ENCODE results near the gene RGS5. TPM values are rescaled to one million over a fixed set of nuclear protein-coding genes. Genes with fewer than 3 reads are reported as not detected.

The RGS5 gene
- polyA plus RNA-seq, 1 of the 3 experiments (the other 2 are of a cell fraction), result 260 TPM

DNA sequence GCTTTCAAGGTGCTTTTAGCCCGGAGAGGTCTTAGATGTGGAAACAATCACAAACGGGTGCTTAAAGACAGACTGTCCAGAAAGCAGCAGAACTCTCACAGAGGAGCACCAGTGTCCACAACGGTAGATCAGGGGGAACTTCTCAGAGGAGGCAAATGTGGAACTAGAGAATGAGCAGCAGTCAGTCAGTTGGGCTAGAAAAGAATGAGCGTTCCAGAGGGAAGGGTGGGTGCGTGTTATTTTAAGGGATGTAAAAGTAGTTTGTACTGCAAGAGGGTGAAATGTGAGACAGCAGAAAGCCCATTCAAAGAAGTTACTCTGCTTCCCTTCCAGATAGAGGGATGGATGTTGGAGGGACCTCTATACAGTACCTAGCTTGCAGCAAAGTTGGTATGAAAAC lies 30.9 kb downstream of the RGS5 start:
- Histone ChIP-seq H3K4me2 (peak overlapping the region; percentile 53), H3K4me1 (ENCODE audit: control insufficient read depth in 1 of 2, insufficient read depth in 2 of 2, low read depth in 1 of 2, low read length in 1 of 2) (peaks cover 62 to 79% of the 10 kb centered on the region in 2 experiments)

More for the DNA sequence above, 30.9 kb downstream of the RGS5 start:
- Histone ChIP-seq H3K9me3 (no peaks in the 10 kb centered on the region), H3K27me3 (ENCODE audit: insufficient read depth) (no peaks in the 10 kb centered on the region), H3F3A (replicated peaks; ENCODE audit: insufficient read depth) (peaks cover 51% of the 10 kb centered on the region), H3K9me2 (no peaks in the 10 kb centered on the region), H3K9ac (peak overlapping the region; percentile 70), H2AFZ (ENCODE audit: low read depth) (0 out of 2 replicates have a peak overlapping the region, but pooled peaks have one; percentile 1), H3K79me2 (ENCODE audit: insufficient read depth) (peaks cover 44% of the 10 kb centered on the region), H4K20me1 (ENCODE audit: insufficient read depth) (no peaks in the 10 kb centered on the region), H3K4me3 (ENCODE audit: low read depth in 2 of 2, low read length in 1 of 2) (peak overlapping the region in 1 of 2 experiments; percentile 6; a peak in 1 of 4 replicates), H3K27ac (ENCODE audit: low read depth in 2 of 2, low read length in 1 of 2) (peak overlapping the region; percentile 95 to 99), H3K36me3 (replicated peaks in 1 of 2; ENCODE audit: control insufficient read depth in 1 of 2, insufficient read depth in 2 of 2, low read length in 1 of 2) (peaks cover 0 to 24% of the 10 kb centered on the region in 2 experiments)
- CTCF ChIA-PET, result no interaction called here
- TF ChIP-seq RXRA (IDR thresholded peaks at IDR 0.05; ENCODE audit: borderline replicate concordance, low read depth) (no peak), FOSL2 (IDR thresholded peaks at IDR 0.05; ENCODE audit: borderline replicate concordance, low read depth) (no peak), TEAD4 (IDR thresholded peaks at IDR 0.05; ENCODE audit: borderline replicate concordance, insufficient read depth) (no peak), ZBTB33 (IDR thresholded peaks at IDR 0.05; ENCODE audit: borderline replicate concordance, low read depth) (no peak), RAD21 (IDR thresholded peaks at IDR 0.05; ENCODE audit: low read length) (no peak), CHD2 (IDR thresholded peaks at IDR 0.05; ENCODE audit: low read length, partially characterized antibody) (no peak), MEF2A (IDR thresholded peaks at IDR 0.05; ENCODE audit: borderline replicate concordance, low read depth) (no peak), SMC3 (IDR thresholded peaks at IDR 0.05; ENCODE audit: low read depth, low read length) (no peak), TAF1 (IDR thresholded peaks at IDR 0.05; ENCODE audit: borderline replicate concordance, low read depth, low read length) (no peak), MXI1 (IDR thresholded peaks at IDR 0.05; ENCODE audit: low read depth, low read length) (no peak)
- TF ChIP-seq, protein P1, sequence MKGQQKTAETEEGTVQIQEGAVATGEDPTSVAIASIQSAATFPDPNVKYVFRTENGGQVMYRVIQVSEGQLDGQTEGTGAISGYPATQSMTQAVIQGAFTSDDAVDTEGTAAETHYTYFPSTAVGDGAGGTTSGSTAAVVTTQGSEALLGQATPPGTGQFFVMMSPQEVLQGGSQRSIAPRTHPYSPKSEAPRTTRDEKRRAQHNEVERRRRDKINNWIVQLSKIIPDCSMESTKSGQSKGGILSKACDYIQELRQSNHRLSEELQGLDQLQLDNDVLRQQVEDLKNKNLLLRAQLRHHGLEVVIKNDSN (IDR thresholded peaks at IDR 0.05; ENCODE audit: borderline replicate concordance, low read depth), result no peak
- TF ChIP-seq, protein P2, sequence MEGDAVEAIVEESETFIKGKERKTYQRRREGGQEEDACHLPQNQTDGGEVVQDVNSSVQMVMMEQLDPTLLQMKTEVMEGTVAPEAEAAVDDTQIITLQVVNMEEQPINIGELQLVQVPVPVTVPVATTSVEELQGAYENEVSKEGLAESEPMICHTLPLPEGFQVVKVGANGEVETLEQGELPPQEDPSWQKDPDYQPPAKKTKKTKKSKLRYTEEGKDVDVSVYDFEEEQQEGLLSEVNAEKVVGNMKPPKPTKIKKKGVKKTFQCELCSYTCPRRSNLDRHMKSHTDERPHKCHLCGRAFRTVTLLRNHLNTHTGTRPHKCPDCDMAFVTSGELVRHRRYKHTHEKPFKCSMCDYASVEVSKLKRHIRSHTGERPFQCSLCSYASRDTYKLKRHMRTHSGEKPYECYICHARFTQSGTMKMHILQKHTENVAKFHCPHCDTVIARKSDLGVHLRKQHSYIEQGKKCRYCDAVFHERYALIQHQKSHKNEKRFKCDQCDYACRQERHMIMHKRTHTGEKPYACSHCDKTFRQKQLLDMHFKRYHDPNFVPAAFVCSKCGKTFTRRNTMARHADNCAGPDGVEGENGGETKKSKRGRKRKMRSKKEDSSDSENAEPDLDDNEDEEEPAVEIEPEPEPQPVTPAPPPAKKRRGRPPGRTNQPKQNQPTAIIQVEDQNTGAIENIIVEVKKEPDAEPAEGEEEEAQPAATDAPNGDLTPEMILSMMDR (IDR thresholded peaks at IDR 0.05), result no peak
- WGBS (ENCODE audit: low lambda C conversion rate), result 37% methylated on average over 5 of the region's 5 CpGs
- no peak for DNase-seq
- POLR2A ChIA-PET, result no interaction called here

All from SK-N-SH (cell line).